Small intestine (tissue), 7 donors: Measurements from ENCODE around the gene GRPR. TPM values are rescaled to one million over a fixed set of nuclear protein-coding genes. Genes with fewer than 3 reads are reported as not detected.
"Not testable (repeated sequence)": the region's sequence is repeated elsewhere in the genome, so short reads cannot be mapped to it uniquely, and the experiment has no call there.

Experiments
- DNase-seq, 2 donors: peaks; one replicate each; pipeline versions ENCODE4 v3.0.0 to v3.0.0-alpha.2; 2013
- FAIRE-seq: peaks from 2 replicates; lab custom pipeline; 2012; peaks lifted over from hg19 to GRCh38; lab: Jason Lieb, UNC
- H3K27ac ChIP-seq, 3 donors: one replicate each; pipeline ENCODE4 v1.5.1; 2013; ENCODE audit warnings: low read length in 2 of 3, mild to moderate bottlenecking in 2 of 3, control low read depth in 1 of 3, inconsistent platforms in 1 of 3, low read depth in 1 of 3, moderate library complexity in 1 of 3
- H3K27me3 ChIP-seq, 3 donors: one replicate each; pipeline ENCODE4 v1.6.1; 2013; ENCODE audit warnings: low read length in 3 of 3, inconsistent platforms in 1 of 3; ENCODE audit not compliant: control insufficient read depth in 3 of 3, insufficient read depth in 3 of 3
- H3K36me3 ChIP-seq, 3 donors: one replicate each; pipeline ENCODE4 v1.6.1; 2013; ENCODE audit warnings: low read length in 3 of 3, inconsistent platforms in 1 of 3, low read depth in 1 of 3, mild to moderate bottlenecking in 1 of 3, moderate library complexity in 1 of 3; ENCODE audit not compliant: control insufficient read depth in 3 of 3, insufficient read depth in 2 of 3
- H3K4me1 ChIP-seq, 3 donors: one replicate each; pipeline ENCODE4 v1.6.1; 2013; ENCODE audit warnings: low read length in 2 of 3, inconsistent platforms in 1 of 3, low read depth in 1 of 3, mild to moderate bottlenecking in 1 of 3, moderate library complexity in 1 of 3; ENCODE audit not compliant: control insufficient read depth in 3 of 3, insufficient read depth in 2 of 3
- H3K4me3 ChIP-seq, 3 donors: one replicate each; pipeline ENCODE4 v1.5.1; 2013; ENCODE audit warnings: low read length in 3 of 3, control low read depth in 1 of 3, inconsistent platforms in 1 of 3, low read depth in 1 of 3, mild to moderate bottlenecking in 1 of 3, moderate library complexity in 1 of 3
- H3K9me3 ChIP-seq, 2 donors: one replicate each; pipeline ENCODE4 v1.6.1; 2013; ENCODE audit warnings: low read depth in 1 of 2, low read length in 1 of 2; ENCODE audit not compliant: control insufficient read depth in 2 of 2, insufficient read depth in 1 of 2
- WGBS, 3 donors: extraction: QIAGEN DNeasy Blood & Tissue Kit; methylation state at CpG; one replicate each; pipeline ENCODE4 v1.1.7; 2013; 5-methylcytosine and 5-hydroxymethylcytosine counted together
- polyA plus RNA-seq, 4 donors: library from polyadenylated mRNA; stranded (reverse) in 3 of 4; unstranded in 1 of 4; fragments of 200-250 nt in 3 of 4; fragments of 120-200 nt in 1 of 4; gene quantifications; one replicate each; pipeline versions ENCODE4 v1.2.1 to v1.2.3, GENCODE V29; 2013
- donor health status: healthy with polysubstance abuse.
- donor health status: control.
- donor health status: control.
- donor health status: Bipolar disorder and iron deficiency.
- donor health status: healthy.

GRPR gene
- polyA plus RNA-seq, 4 donors: 0.06 to 0.15 TPM; not detected in 2

GRCh38 chrX:16140983-16141382 lies 17.6 kb downstream of the GRPR start:
- Histone ChIP-seq H3K36me3 (no peaks in the 10 kb centered on the region), H3K27ac (no peak overlapping the region), H3K9me3 (no peaks in the 10 kb centered on the region), H3K27me3 (no peaks in the 10 kb centered on the region), H3K4me3 (no peak overlapping the region), H3K4me1 (no peaks in the 10 kb centered on the region)
- DNase-seq: no peak
- no peak for FAIRE-seq

- Histone ChIP-seq H3K4me3 (no peak overlapping the region), H3K36me3 (no peaks in the 10 kb centered on the region), H3K9me3 (no peaks in the 10 kb centered on the region), H3K27ac (no peak overlapping the region), H3K4me1 (no peaks in the 10 kb centered on the region), H3K27me3 (no peaks in the 10 kb centered on the region)
- FAIRE-seq (no peak), DNase-seq (no peak)
- WGBS, 3 donors: 67 to 84% (median 81%) methylated on average over 4 of the region's 4 CpGs
Observed at GRCh38 chrX:16141422-16142245, 18.3 kb downstream of the GRPR start.

- Histone ChIP-seq H3K4me3 (no peak overlapping the region), H3K9me3 (no peaks in the 10 kb centered on the region), H3K4me1 (no peaks in the 10 kb centered on the region), H3K36me3 (no peaks in the 10 kb centered on the region), H3K27me3 (no peaks in the 10 kb centered on the region), H3K27ac (no peak overlapping the region)
- DNase-seq (no peak), FAIRE-seq (no peak)
Observed at GRCh38 chrX:16142246-16142558, 18.8 kb downstream of the GRPR start.

GRCh38 chrX:16143968-16144367 lies 20.6 kb downstream of the GRPR start:
- FAIRE-seq: no peak
- Histone ChIP-seq H3K9me3 (no peaks in the 10 kb centered on the region), H3K27me3 (no peaks in the 10 kb centered on the region), H3K36me3 (no peaks in the 10 kb centered on the region), H3K27ac (no peak overlapping the region), H3K4me3 (no peak overlapping the region), H3K4me1 (no peaks in the 10 kb centered on the region)
- DNase-seq: no peak

GRCh38 chrX:16144420-16144819 lies 21.1 kb downstream of the GRPR start:
- DNase-seq: no peak
- no peak overlapping the region for H3K4me3 ChIP-seq
- H3K4me1 ChIP-seq: no peaks in the 10 kb centered on the region
- no peaks in the 10 kb centered on the region for H3K27me3 ChIP-seq
- 9 to 27% (median 27%) methylated on average over 2 of the region's 2 CpGs for WGBS, 3 donors
- FAIRE-seq: no peak
- H3K27ac ChIP-seq: no peak overlapping the region
- H3K36me3 ChIP-seq: no peaks in the 10 kb centered on the region
- no peaks in the 10 kb centered on the region for H3K9me3 ChIP-seq

GRCh38 chrX:16145093-16145492 lies 21.7 kb downstream of the GRPR start:
- not testable (repeated sequence) for H3K4me3 ChIP-seq, H3K9me3 ChIP-seq, FAIRE-seq, H3K4me1 ChIP-seq, H3K27me3 ChIP-seq, H3K36me3 ChIP-seq, H3K27ac ChIP-seq, DNase-seq
- 54 to 68% (median 67%) methylated on average over 1 of the region's 1 CpG for WGBS, 3 donors

GRCh38 chrX:16145656-16146055 lies 22.3 kb downstream of the GRPR start:
- no peak for DNase-seq
- Histone ChIP-seq H3K27ac (no peak overlapping the region), H3K27me3 (no peaks in the 10 kb centered on the region), H3K9me3 (no peaks in the 10 kb centered on the region), H3K4me1 (no peaks in the 10 kb centered on the region), H3K36me3 (no peaks in the 10 kb centered on the region), H3K4me3 (no peak overlapping the region)
- FAIRE-seq: no peak

- no peaks in the 10 kb centered on the region for H3K4me1 ChIP-seq
- H3K27me3 ChIP-seq: no peaks in the 10 kb centered on the region
- WGBS, 3 donors: 66 to 88% (median 78%) methylated on average over 3 of the region's 3 CpGs
- no peak overlapping the region for H3K27ac ChIP-seq
- H3K4me3 ChIP-seq: no peak overlapping the region
- H3K36me3 ChIP-seq: no peaks in the 10 kb centered on the region
- DNase-seq (no peak), FAIRE-seq (no peak)
- H3K9me3 ChIP-seq: no peaks in the 10 kb centered on the region
Observed at GRCh38 chrX:16148896-16149295, 25.5 kb downstream of the GRPR start.

GRCh38 chrX:16155581-16156096 lies 32.3 kb downstream of the GRPR start:
- Histone ChIP-seq H3K27me3 (no peaks in the 10 kb centered on the region), H3K4me1 (no peaks in the 10 kb centered on the region), H3K4me3 (no peak overlapping the region), H3K27ac (no peak overlapping the region), H3K9me3 (no peaks in the 10 kb centered on the region), H3K36me3 (no peaks in the 10 kb centered on the region)
- DNase-seq (no peak), FAIRE-seq (no peak)
- 53 to 65% (median 60%) methylated on average over 5 of the region's 5 CpGs for WGBS, 3 donors
